Heart left ventricle (tissue), 13 donors: ENCODE measurements around the gene CTDP1.

Experiments
- CTCF ChIP-seq, 12 donors: fragments of 200-600 bp; sonication (generic) in 4 of 12; IDR thresholded peaks; one replicate each; pipeline versions ENCODE4 v1.5.0 to v1.8.0; 2018 to 2022; ENCODE audit warnings: antibody characterized with exemption in 12 of 12, mild to moderate bottlenecking in 5 of 12
- POLR2A ChIP-seq, 2 donors: fragments of 450-650 bp; IDR thresholded peaks; one replicate each; pipeline ENCODE4 v1.6.1; 2017; ENCODE audit warnings: antibody characterized with exemption in 2 of 2, mild to moderate bottlenecking in 2 of 2, moderate library complexity in 2 of 2
- donor health status: ischemic (EF 13 %, LVEDD 7.1; RV severe dilation, severe dysfunction).
- donor health status: DM: no; HTN: yes; CAD: no.
- donor health status: DM: no; HTN: no; CAD: no.
- donor health status: ischemic (EF 25% LVEDD 6.9; RV normal size, moderate dysfunction).
- donor health status: ischemic (EF 25% LVEDD 5.7; RV mildly dilated, moderate dysfunction).
- donor health status: ischemic (EF 35%, LVEDD 5.7; RV mildly dilated, moderate dysfunction).
- donor health status: nonischemic (EF 11% LVEDD 7.7; RV severe dilation, severe dysfunction).
- donor health status: DM: yes; HTN: yes; CAD: no.
- donor health status: PGD.
- donor health status: ischemic (EF 29% LVEDD 5.4; RV normal size, mild dysfunction).
- donor health status: nonischemic (EF 23%, LVEDD 6.1; RV moderate dilation, normal function).

- TF ChIP-seq CTCF (IDR thresholded peaks at IDR 0.05) (no peak), POLR2A (IDR thresholded peaks at IDR 0.05) (no peak)
Observed at GRCh38 chr18:79756826-79757225, 77.2 kb downstream of the CTDP1 start.
